Mesenchymal stem cell (in vitro differentiated cells and primary cell): ENCODE data around the gene UNC13D.
A peak's percentile ranks its signal among the peaks of the same experiment; 100 is the strongest.

Experiments
- DNase-seq: peaks from one replicate; pipeline ENCODE4 v3.0.0-alpha.2; 2013
- H2AFZ ChIP-seq: one replicate; pipeline ENCODE4 v1.6.1; 2013; ENCODE audit warnings: low read depth, mild to moderate bottlenecking, control low read depth, inconsistent platforms, low read length, moderate library complexity
- H2AK5ac ChIP-seq: 2 replicates; pipeline ENCODE4 v1.6.1; 2013; ENCODE audit warnings: low read length, moderate library complexity, mild to moderate bottlenecking, inconsistent platforms; ENCODE audit not compliant: severe bottlenecking
- H2BK120ac ChIP-seq: one replicate; pipeline ENCODE4 v1.6.1; 2013; ENCODE audit warnings: low read depth, mild to moderate bottlenecking, inconsistent platforms, low read length, moderate library complexity
- H2BK12ac ChIP-seq, 2 experiments: one replicate each; pipeline ENCODE4 v1.6.1; 2013; ENCODE audit warnings: inconsistent platforms in 2 of 2, low read length in 2 of 2, mild to moderate bottlenecking in 2 of 2, moderate library complexity in 2 of 2, control low read depth in 1 of 2
- H2BK15ac ChIP-seq: one replicate; pipeline ENCODE4 v1.6.1; 2013; ENCODE audit warnings: mild to moderate bottlenecking, low read depth, inconsistent platforms; ENCODE audit not compliant: poor library complexity, severe bottlenecking
- H2BK5ac ChIP-seq: 2 replicates; pipeline ENCODE4 v1.6.1; 2013; ENCODE audit warnings: low read depth, mild to moderate bottlenecking, low read length, control low read depth, inconsistent platforms; ENCODE audit not compliant: poor library complexity, severe bottlenecking
- H3K14ac ChIP-seq, 2 experiments: one replicate each; pipeline ENCODE4 v1.6.1; 2013; ENCODE audit warnings: inconsistent platforms in 2 of 2, low read length in 2 of 2, control low read depth in 1 of 2, mild to moderate bottlenecking in 1 of 2, moderate library complexity in 1 of 2
- H3K18ac ChIP-seq, 2 experiments: one replicate each; pipeline ENCODE4 v1.6.1; 2013; ENCODE audit warnings: inconsistent platforms in 2 of 2, low read length in 2 of 2, control low read depth in 1 of 2, low read depth in 1 of 2, mild to moderate bottlenecking in 1 of 2
- H3K23ac ChIP-seq, 2 experiments: one replicate each; pipeline ENCODE4 v1.6.1; 2013; ENCODE audit warnings: inconsistent platforms in 2 of 2, low read length in 2 of 2, mild to moderate bottlenecking in 2 of 2, moderate library complexity in 2 of 2, control low read depth in 1 of 2
- H3K27ac ChIP-seq: 2 replicates; pipeline ENCODE4 v1.5.1; 2013; ENCODE audit warnings: mild to moderate bottlenecking, moderate library complexity, low read length, control low read depth, inconsistent platforms; ENCODE audit not compliant: poor library complexity, severe bottlenecking
- H3K27me3 ChIP-seq, 2 experiments: 2 replicates each; pipeline versions ENCODE4 v1.6.1 to v1.7.0; 2013; ENCODE audit warnings: low read length in 2 of 2, mild to moderate bottlenecking in 2 of 2, moderate library complexity in 2 of 2, control low read depth in 1 of 2, inconsistent platforms in 1 of 2; ENCODE audit not compliant: control insufficient read depth in 1 of 2, insufficient read depth in 1 of 2
- H3K36me3 ChIP-seq, 2 experiments: 2 replicates each; pipeline versions ENCODE4 v1.6.1 to v1.7.0; 2013; ENCODE audit warnings: low read length in 2 of 2, control low read depth in 1 of 2, inconsistent platforms in 1 of 2, low read depth in 1 of 2, mild to moderate bottlenecking in 1 of 2; ENCODE audit not compliant: insufficient read depth in 2 of 2, control insufficient read depth in 1 of 2
- H3K4ac ChIP-seq, 2 experiments: one replicate each; pipeline ENCODE4 v1.6.1; 2013; ENCODE audit warnings: inconsistent platforms in 2 of 2, low read length in 2 of 2, mild to moderate bottlenecking in 2 of 2, moderate library complexity in 2 of 2, control low read depth in 1 of 2, low read depth in 1 of 2
- H3K4me1 ChIP-seq: 2 replicates; pipeline ENCODE4 v1.6.1; 2013; ENCODE audit warnings: low read depth, low read length, control low read depth; ENCODE audit not compliant: control insufficient read depth, insufficient read depth
- H3K4me2 ChIP-seq: 2 replicates; pipeline ENCODE4 v1.6.1; 2013; ENCODE audit warnings: low read length, mild to moderate bottlenecking, inconsistent platforms; ENCODE audit not compliant: poor library complexity, severe bottlenecking
- H3K4me3 ChIP-seq, 2 experiments: 2 replicates each; pipeline versions ENCODE4 v1.5.1 to v1.7.0; 2013; ENCODE audit warnings: low read length in 2 of 2, mild to moderate bottlenecking in 2 of 2, control low read depth in 1 of 2, low read depth in 1 of 2; ENCODE audit not compliant: insufficient read depth in 1 of 2
- H3K79me1 ChIP-seq: replicated peaks from 2 replicates; pipeline ENCODE4 v1.6.1; 2013; ENCODE audit warnings: mild to moderate bottlenecking, control low read depth, low read length, inconsistent platforms; ENCODE audit not compliant: poor library complexity, severe bottlenecking
- H3K9ac ChIP-seq: 2 replicates; pipeline ENCODE4 v1.7.0; 2013; ENCODE audit warnings: mild to moderate bottlenecking, low read length, moderate library complexity
- H3K9me3 ChIP-seq: 2 replicates; pipeline ENCODE4 v1.7.0; 2013; ENCODE audit warnings: mild to moderate bottlenecking, low read length; ENCODE audit not compliant: control insufficient read depth
- H4K8ac ChIP-seq: one replicate; pipeline ENCODE4 v1.6.1; 2013; ENCODE audit warnings: inconsistent platforms, mild to moderate bottlenecking, low read length, moderate library complexity
- H4K91ac ChIP-seq: one replicate; pipeline ENCODE4 v1.6.1; 2013; ENCODE audit warnings: mild to moderate bottlenecking, low read length, inconsistent platforms
- WGBS: methylation state at CpG from one replicate; pipeline ENCODE4 v1.1.7; 2013; ENCODE audit warnings: mixed read lengths; 5-methylcytosine and 5-hydroxymethylcytosine counted together

The UNC13D gene

DNA sequence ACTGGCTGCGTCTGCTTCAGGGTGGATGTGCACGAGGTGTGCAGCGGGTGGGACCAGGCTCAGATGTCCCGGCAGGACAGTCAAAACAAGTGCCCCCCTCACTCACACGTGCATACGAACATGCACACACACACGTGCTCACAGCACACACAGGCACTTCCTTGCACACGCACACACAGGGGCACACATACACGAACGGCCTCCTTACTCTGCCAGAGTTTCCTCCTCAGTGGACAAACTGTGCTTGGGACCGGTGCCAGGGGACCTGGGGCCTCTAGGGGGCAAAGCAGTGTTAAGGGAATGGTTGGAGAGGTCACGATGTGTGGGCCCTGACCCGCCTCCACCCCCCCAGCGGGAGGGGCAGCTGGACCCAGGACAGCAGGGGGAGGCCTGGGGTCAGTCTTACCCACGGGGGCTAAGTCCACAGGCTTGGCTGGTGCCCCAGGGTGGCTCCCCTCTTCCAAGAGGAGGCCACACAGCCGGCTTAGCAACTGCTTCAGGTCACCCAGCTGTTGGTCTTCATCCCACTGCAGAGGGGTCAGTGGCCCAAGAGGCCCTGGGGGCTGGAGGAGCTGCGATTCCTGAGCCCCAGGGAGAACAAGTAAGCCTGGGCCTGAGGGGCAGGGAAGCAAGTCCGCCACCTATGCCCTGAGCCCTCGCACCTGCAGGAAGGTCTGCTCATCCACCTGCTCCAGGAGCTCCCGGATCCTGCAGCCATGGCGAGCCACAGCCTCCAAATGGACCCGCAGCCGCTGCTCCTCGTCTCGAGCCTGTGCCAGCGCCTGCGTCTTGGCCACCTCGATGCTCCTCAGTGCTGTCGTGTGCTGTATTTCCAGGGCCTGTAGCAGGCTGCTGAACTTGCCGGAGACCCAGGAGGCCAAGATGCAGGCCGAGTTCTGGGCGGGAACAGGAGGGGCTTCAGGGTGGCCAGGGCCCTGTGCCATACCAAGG, 47.7 kb upstream of the UNC13D start:
- peak overlapping the region; percentile 2 for H4K91ac ChIP-seq
- no peak overlapping the region for H2BK120ac ChIP-seq
- no peak overlapping the region for H3K4me2 ChIP-seq
- H3K4me1 ChIP-seq: peaks cover 24% of the 10 kb centered on the region
- H2AK5ac ChIP-seq: no peak overlapping the region
- H3K9me3 ChIP-seq: no peaks in the 10 kb centered on the region
- H2BK5ac ChIP-seq: no peak overlapping the region
- WGBS: 93% methylated on average over 31 of the region's 32 CpGs
- no peaks in the 10 kb centered on the region for H3K27me3 ChIP-seq
- no peak overlapping the region for H3K4ac ChIP-seq
- no peak overlapping the region for H2AFZ ChIP-seq
- H4K8ac ChIP-seq: no peak overlapping the region
- no peak for DNase-seq
- no peak overlapping the region for H3K27ac ChIP-seq
- H3K4me3 ChIP-seq: no peak overlapping the region
- H2BK12ac ChIP-seq: no peak overlapping the region
- H3K9ac ChIP-seq: no peak overlapping the region
- peak overlapping the region in 1 of 2 experiments; percentile 76 for H3K14ac ChIP-seq
- H3K23ac ChIP-seq: no peak overlapping the region
- H3K36me3 ChIP-seq: peaks cover 32 to 37% of the 10 kb centered on the region in 2 experiments
- peaks cover 22% of the 10 kb centered on the region for H3K79me1 ChIP-seq
- no peak overlapping the region for H3K18ac ChIP-seq
- no peak overlapping the region for H2BK15ac ChIP-seq

DNA sequence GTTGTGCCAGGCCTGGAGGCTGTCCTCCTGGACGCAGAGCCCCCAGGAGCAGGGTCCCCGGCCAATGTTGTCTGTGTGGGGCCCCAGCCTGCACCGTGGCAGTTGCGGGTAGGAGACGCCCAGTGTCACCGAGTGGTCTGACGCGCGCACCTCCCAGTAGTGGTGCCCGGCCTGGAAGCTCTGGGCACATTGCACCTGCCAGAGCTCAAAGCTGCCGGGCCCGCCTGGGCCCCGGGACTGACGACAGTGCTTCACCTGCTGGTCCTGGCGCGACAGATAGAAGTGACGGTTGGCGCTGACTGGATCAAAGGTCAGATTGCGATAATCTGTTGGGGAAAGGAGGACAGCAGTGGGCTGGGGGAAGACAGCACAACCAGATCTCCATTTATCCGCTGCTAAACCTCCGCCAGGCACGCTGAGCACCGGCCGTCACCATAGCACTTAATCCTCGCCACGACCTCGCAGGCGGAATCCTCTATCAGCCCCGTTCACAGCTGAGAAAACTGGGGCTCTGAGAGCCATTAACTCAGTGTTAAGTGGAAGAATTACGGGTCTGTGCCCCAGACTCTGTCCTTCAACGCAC, 46.9 kb upstream of the UNC13D start:
- Histone ChIP-seq H3K4me3 (no peak overlapping the region), H3K27ac (no peak overlapping the region), H4K91ac (peak overlapping the region; percentile 2), H3K36me3 (peaks cover 32 to 37% of the 10 kb centered on the region in 2 experiments), H2BK5ac (no peak overlapping the region), H3K9me3 (no peaks in the 10 kb centered on the region), H2AK5ac (no peak overlapping the region), H4K8ac (peak overlapping the region; percentile 21), H3K23ac (no peak overlapping the region), H2BK15ac (no peak overlapping the region), H3K14ac (peak overlapping the region in 1 of 2 experiments; percentile 76), H2BK120ac (no peak overlapping the region), H3K9ac (no peak overlapping the region), H3K4me1 (peaks cover 24% of the 10 kb centered on the region), H3K18ac (no peak overlapping the region), H3K4me2 (no peak overlapping the region), H2AFZ (no peak overlapping the region), H3K27me3 (no peaks in the 10 kb centered on the region), H2BK12ac (no peak overlapping the region), H3K4ac (no peak overlapping the region), H3K79me1 (peaks cover 22% of the 10 kb centered on the region)
- WGBS: 98% methylated on average over 31 of the region's 31 CpGs
- DNase-seq: no peak

DNA sequence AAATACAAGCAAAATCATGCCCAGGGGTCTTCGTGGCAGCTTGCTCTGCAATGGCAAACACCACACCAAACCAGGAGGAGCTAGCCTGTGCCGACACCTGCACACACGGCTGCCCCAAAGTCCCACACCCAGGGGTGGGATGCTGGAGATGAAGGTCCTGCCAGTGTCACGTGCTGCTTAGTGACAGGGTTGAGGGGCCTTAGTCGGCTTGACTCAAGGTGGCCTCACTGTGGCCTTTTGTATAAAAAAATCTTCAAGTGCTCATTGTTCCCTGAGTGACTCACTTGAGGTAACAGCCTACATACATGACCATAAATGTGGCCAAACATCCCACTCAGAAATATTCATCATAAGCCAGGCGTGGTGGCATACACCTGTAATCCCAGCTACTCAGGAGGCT, 45.2 kb upstream of the UNC13D start:
- no peak overlapping the region for H3K14ac ChIP-seq
- H2BK12ac ChIP-seq: no peak overlapping the region
- peaks cover 32 to 37% of the 10 kb centered on the region in 2 experiments for H3K36me3 ChIP-seq
- peaks cover 12% of the 10 kb centered on the region for H3K4me1 ChIP-seq
- no peak overlapping the region for H3K27ac ChIP-seq
- H4K8ac ChIP-seq: no peak overlapping the region
- H2BK5ac ChIP-seq: no peak overlapping the region
- WGBS: 89% methylated on average over 6 of the region's 6 CpGs
- H3K79me1 ChIP-seq: peaks cover 11% of the 10 kb centered on the region
- no peak overlapping the region for H2AK5ac ChIP-seq
- H2BK120ac ChIP-seq: peak overlapping the region; percentile 34
- H2BK15ac ChIP-seq: no peak overlapping the region
- no peaks in the 10 kb centered on the region for H3K9me3 ChIP-seq
- no peak overlapping the region for H3K4me3 ChIP-seq
- H3K9ac ChIP-seq: no peak overlapping the region
- no peak overlapping the region for H2AFZ ChIP-seq
- no peak overlapping the region for H4K91ac ChIP-seq
- no peak overlapping the region for H3K23ac ChIP-seq
- no peak for DNase-seq
- H3K4ac ChIP-seq: no peak overlapping the region
- H3K18ac ChIP-seq: no peak overlapping the region
- H3K27me3 ChIP-seq: no peaks in the 10 kb centered on the region
- no peak overlapping the region for H3K4me2 ChIP-seq

DNA sequence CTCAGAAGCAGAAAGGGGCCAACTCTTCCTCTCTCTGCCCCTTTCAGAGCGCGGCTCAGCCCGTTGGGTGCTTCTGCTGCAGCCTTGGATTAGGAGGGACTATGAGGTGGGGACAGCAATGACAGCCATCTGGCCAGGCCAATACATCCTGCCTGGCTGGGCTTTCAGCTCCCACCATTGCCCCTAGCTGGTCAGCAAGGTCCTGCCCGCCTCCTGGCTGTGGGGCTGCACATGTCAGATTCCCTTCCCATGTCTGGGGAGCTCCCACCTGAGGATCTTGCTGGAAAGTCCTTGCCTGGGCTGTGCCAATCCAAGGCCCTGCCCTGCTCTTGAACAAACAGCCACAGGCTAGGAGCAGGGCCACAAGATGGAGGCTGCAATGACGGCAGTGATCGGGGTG, 44.3 kb upstream of the UNC13D start:
- no peak overlapping the region for H3K14ac ChIP-seq
- no peak overlapping the region for H3K4me3 ChIP-seq
- H3K4ac ChIP-seq: no peak overlapping the region
- no peak overlapping the region for H2BK5ac ChIP-seq
- H3K9me3 ChIP-seq: no peaks in the 10 kb centered on the region
- peak overlapping the region; percentile 46 for H2AK5ac ChIP-seq
- no peak overlapping the region for H2AFZ ChIP-seq
- no peaks in the 10 kb centered on the region for H3K27me3 ChIP-seq
- H3K4me2 ChIP-seq: no peak overlapping the region
- H4K8ac ChIP-seq: no peak overlapping the region
- no peak overlapping the region for H4K91ac ChIP-seq
- H2BK12ac ChIP-seq: no peak overlapping the region
- no peak overlapping the region for H2BK120ac ChIP-seq
- H3K23ac ChIP-seq: no peak overlapping the region
- no peak overlapping the region for H3K9ac ChIP-seq
- H3K27ac ChIP-seq: no peak overlapping the region
- no peak overlapping the region for H2BK15ac ChIP-seq
- peaks cover 10% of the 10 kb centered on the region for H3K79me1 ChIP-seq
- no peak for DNase-seq
- H3K4me1 ChIP-seq: peaks cover 9% of the 10 kb centered on the region
- WGBS: 94% methylated on average over 3 of the region's 6 CpGs
- no peak overlapping the region for H3K18ac ChIP-seq
- peaks cover 32 to 37% of the 10 kb centered on the region in 2 experiments for H3K36me3 ChIP-seq
